SHP77 treated with DMSO at 0.1 percent for 48 hours (cell line): ENCODE measurements around the gene PSEN2.

Experiments used
- DNase-seq: peaks from one replicate; lab custom pipeline; 2025; lab: John Stamatoyannopoulos, UW

The PSEN2 gene

GRCh38 chr1:226865590-226865989 lies 4.8 kb upstream of the PSEN2 start:
- no peak for DNase-seq

DNA sequence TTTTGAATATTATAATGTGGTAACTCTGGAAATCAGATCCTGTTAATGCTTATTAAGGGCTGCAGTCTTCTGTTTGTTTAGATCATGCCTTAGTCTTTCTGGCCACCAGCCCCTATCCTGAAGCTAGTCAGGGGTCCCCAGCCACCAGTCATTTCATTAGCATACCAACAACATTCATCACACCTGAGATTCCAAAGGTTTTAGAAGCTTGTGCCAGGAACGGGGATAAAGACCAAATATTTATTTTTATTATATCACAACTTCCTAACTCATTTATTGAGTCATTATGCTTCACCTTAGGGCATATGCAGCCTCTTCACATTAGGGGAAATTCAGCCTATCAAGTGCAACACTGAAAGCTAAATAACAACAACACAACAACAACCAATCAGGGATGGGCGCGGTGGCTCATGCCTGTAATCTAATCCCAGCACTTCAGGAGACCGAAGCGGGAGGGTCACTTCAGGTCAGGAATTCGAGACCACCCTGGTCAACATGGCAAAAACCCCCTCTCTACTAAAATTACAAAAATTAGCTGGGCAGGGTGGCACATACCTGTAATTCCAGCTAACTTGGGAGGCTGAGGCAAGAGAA lies 2.9 kb upstream of the PSEN2 start:
- no peak for DNase-seq

DNA sequence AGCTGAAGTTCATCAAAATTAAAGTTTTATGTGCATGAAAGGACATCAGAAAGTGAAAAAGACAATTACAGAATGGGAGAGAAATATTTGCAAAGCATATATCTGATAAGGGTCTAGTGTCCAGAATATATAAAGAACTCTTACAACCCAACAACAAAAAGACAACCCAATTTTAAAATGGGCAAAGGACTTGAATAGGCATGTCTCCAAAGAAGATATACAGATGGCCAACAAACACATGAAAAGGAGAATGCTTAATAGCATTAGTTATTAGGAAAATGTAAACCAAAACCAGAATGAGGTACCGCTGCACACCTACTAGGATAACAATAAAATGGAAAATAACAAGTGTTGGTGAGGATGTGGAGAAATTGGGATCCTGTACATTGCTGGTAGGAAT lies 1.7 kb upstream of the PSEN2 start:
- no peak for DNase-seq

- DNase-seq: no peak
Measured at GRCh38 chr1:226870026-226870400, 403 bp upstream of the PSEN2 start.

DNA sequence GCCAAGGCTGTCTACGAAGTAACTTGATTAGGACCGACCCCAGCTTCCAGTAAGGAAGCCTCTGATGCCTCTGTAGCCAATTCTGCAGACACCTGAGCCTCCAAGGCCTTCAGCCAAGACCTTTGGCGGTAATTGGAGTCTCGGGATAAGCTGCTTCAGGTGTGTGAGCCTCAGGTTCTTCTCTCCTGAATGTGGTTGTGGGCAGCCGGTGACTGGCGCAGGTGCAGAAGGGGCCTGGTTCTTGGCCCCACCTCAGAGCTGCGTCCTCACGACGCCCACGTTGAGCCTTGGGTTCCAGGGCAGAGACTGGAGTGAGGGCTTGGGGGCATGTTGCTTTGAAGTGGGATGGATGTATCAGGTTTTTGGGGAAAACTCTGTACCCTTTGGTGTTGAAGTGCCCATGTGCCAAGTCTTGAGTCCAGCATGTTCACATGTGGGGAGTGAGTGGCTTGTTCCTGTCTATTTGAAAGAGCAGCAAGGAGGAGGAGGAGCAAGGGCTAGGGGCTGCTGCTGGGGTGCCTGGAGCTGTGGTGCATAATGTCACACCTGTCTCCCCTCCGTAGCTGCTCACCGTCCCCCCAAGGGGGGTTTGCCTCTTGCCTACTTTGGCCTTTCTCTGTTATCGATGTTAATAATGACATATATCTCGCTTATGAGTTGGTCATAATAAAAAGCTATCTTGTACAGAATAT lies 1.4 kb downstream of the PSEN2 start:
- no peak for DNase-seq

DNA sequence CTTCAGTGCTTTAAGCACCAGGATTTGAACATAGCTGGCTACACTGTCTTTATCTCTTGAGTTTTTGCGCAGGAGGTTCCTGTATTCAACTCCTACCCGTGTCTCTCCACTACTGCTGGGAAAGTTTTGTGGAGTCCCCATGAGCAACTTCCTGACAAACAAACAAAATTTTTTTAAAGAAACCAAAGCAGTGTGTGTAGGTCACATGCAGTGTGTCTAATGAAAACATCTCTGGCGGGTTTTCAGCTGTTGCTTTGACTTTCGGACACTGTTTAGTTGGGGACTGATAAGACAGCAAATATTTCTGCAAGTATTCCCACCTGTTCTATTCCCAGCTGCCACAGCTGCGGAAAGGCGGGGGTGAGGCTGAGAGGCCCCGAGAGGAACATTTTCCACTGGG lies 2.0 kb downstream of the PSEN2 start:
- DNase-seq: no peak

GRCh38 chr1:226873771-226874578 lies 3.6 kb downstream of the PSEN2 start:
- DNase-seq: no peak

DNA sequence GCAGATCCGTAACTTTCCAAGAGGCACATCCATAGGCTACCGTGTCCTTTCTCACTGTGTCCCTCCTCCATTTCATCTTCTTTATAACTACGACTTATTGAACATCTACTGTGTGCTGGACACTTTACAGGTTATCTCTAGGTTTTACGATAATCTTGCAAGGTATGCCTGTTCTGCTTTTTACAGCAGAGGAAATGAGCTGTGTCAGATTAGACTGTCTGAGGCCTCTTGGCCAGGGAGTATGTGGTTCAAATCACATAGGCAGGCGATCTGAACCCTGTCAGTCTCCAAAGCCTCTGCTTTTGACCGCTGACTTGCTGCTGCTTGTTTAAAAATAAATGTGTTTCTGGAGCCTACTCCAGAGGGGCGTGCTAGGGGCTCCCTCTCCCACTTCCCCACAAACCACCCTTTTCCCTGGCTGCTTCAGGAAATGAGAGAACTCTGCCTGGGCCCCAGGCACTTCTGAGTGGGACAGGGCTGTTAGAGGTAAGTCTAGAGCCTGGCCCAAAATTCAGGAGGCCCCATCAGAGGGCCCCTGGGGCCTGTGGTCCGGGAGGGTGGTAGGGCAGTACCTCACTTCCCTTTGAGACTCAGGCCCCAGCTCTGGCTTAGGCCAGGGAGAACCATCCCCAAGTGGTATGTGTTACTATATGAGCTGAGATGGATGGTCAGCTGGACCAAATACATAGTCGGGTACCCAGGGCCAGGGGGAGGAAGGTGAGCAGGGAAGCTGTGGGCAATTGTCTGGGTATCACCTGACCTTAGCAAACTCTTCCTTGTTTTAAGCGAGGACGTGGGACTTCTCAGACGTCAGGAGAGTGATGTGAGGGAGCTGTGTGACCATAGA lies 4.4 kb downstream of the PSEN2 start:
- no peak for DNase-seq

GRCh38 chr1:226875641-226876295 lies 5.4 kb downstream of the PSEN2 start:
- no peak for DNase-seq

- DNase-seq: no peak
Measured at GRCh38 chr1:226877669-226878068, 7.3 kb downstream of the PSEN2 start.

DNA sequence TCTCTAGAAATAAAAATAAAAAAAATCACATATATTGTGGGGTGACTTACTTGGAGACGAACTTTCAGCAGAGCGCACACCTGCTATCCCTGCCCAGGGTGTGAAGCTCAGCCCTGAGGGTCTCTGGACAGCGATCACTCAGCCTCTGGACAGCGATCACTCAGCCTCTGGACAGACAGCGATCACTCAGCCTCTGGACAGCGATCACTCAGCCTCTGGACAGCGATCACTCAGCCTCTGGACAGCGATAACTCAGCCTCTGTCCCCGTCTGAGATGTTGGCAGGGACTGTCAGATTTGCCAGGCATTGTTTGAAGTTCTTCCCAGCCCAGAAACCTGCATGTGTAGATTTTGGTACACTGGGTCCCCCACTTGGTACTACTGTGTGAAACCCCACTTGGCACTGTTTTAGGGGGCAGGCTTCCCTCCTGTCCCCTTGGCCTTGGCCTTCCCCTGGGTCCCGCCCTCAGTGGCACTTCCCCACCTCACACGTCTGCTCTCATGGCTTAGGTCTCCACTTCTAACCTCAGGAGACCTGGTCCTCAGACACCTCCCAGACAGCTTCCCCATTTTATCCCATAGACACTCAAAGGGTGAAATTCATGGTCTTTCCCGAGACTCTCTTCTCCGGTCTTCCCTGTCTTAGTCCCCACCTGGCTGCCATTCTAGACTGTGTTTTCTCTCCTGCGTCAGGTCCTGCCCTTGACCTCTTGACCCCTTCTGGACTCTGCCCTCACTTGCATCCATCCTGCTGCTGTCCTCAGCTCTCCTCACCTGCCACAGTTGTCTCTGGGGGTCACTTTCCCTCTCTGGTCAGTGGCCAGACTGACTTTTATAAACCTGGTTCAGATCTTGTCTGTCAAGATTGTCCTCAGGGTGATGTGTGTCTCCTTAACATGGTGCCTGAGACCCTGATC lies 10.2 kb downstream of the PSEN2 start:
- DNase-seq: no peak

DNA sequence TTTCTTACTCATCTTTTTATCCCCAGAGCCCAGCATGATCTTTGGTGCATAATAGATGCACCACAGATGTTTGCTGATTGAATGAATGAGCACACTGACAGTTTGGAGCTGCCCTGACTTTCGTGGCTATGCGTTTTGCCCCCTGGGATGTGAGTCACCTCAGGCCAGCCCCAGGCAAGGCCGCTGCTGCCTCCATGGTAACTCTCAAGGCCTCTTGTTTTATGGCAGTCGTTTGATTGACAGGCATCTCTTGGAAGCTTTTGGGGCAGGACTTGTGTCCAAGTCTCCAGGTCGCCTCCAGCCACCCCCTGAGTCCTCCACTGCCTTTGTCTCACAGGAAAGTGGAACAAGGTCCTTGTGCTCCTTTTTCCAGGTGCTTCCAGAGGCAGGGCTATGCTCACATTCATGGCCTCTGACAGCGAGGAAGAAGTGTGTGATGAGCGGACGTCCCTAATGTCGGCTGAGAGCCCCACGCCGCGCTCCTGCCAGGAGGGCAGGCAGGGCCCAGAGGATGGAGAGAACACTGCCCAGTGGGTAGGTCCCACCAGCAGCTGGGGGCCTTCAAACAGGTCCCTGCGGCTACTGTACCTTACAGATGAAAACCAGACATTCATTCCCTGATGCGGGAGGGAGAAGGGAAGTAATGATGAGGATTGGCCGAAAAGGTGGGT lies 11.2 kb downstream of the PSEN2 start:
- no peak for DNase-seq

GRCh38 chr1:226882187-226882586 lies 11.8 kb downstream of the PSEN2 start:
- DNase-seq: no peak

GRCh38 chr1:226882631-226883409 lies 12.4 kb downstream of the PSEN2 start:
- no peak for DNase-seq

DNA sequence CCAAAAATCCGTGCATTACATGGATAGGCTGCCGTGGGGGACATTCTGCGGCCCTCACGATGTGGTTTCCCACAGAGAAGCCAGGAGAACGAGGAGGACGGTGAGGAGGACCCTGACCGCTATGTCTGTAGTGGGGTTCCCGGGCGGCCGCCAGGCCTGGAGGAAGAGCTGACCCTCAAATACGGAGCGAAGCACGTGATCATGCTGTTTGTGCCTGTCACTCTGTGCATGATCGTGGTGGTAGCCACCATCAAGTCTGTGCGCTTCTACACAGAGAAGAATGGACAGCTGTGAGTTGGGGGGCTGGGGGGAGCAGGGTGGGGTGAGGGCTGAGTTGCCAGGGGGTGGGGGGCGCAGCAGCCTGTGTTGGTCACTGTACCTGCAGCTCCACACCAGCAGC lies 13.2 kb downstream of the PSEN2 start:
- no peak for DNase-seq

DNA sequence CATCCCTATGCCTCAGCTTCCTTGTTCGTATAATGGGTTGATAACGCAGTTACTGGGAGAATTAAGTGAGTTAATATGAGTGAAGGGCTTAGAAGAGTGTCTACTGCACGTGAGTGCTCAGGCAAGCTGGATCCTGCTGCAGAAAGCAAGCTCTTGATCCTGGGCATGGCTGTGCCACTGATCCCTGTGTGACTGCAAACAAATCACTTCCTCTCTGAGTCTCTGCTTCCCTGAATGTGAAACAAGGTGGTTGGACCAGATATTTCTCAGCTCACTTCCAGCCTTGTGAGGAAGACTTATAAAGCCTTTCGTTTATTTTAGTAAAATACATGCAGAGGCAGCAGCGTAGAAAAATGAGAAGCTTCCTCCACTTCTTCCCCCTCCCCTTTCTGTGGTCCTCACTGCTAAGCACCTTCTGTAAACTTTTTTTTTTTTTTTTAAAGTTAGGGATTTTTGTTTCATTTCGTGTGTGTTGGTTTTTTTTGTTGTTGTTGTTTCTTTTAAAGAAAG lies 13.8 kb downstream of the PSEN2 start:
- DNase-seq: no peak

DNA sequence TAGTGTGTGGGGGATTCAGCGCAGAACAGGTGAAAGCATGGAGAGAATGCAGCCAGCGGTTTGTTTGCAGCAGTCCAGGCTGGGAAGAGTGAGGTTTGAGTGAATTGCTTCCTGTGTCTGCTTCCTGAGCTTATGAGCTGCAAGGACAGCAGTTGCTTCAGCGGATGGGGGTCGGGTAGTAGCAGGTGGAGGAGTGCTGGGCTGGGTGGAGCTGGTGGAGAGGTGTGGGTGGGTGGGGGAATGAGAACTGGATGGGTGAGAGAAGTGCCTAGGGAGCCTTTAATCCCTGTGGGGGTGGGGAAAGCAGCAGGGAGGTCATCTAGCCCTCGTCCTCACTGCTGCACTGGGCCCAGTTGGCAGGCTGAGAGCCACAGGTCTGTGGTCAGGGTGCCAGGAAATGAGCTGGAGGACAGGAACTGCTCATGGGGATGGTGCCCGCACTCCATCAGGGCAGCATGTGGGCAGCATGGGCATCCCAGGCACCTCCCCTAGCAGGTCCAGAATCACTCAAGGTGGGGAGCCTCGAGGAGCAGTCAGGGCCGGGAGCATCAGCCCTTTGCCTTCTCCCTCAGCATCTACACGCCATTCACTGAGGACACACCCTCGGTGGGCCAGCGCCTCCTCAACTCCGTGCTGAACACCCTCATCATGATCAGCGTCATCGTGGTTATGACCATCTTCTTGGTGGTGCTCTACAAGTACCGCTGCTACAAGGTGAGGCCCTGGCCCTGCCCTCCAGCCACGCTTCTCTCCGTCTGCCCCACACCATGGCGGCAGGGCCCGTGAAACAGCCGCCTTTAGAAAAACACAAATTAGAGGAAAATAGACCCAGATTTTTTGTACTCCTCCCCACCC lies 14.8 kb downstream of the PSEN2 start:
- no peak for DNase-seq
